ENCODE data around the gene CDCA8.
A peak's percentile ranks its signal among the peaks of the same experiment; 100 is the strongest.

- TF ChIP-seq CTCF (conservative IDR thresholded peaks at IDR 0.05; ENCODE audit: low read depth, low read length) (no peak), EZH2 (IDR thresholded peaks at IDR 0.05; ENCODE audit: borderline replicate concordance, low read depth, low read length, poor library complexity, severe bottlenecking) (peak; percentile 7)
These were observed 61.4 kb downstream of the CDCA8 start for GRCh38 chr1:37753473-37754321.

Measured in A673 (cell line).